Panc1 (cell line): ENCODE data around the gene PCYT2. TPM values are rescaled to one million over a fixed set of nuclear protein-coding genes. Genes with fewer than 3 reads are reported as not detected.

Source experiments
- ATAC-seq: fragments of 200-7000 bp; cut with Tn5 transposase; 2 replicates; pipeline ENCODE4 v1.9.1; 2020; ENCODE audit warnings: mild to moderate bottlenecking, moderate library complexity
- BruUV-seq: library from RNA; stranded (reverse); fragments of 400-500 nt; replicated peaks from 2 replicates; lab custom pipeline; 2021; lab: Mats Ljungman, UMichigan
- CTCF ChIA-PET: fragments of 300-600 bp; sonication (Branson Sonifier 250); formaldehyde crosslinking; loops from one replicate; lab custom pipeline; 2022; ENCODE audit warnings: antibody characterized with exemption; lab: Charles Lee
- POLR2A ChIA-PET: fragments of 300-600 bp; sonication (Branson Sonifier 250); formaldehyde crosslinking; loops from one replicate; lab custom pipeline; 2022; ENCODE audit warnings: antibody characterized with exemption; lab: Charles Lee
- DNase-seq: peaks from one replicate; pipeline ENCODE4 v3.0.0-alpha.2; 2010; ENCODE audit warnings: low read depth, low spot score
- H3K27ac ChIP-seq: 2 replicates; pipeline ENCODE4 v1.5.1; 2011; ENCODE audit warnings: mild to moderate bottlenecking, low read length, inconsistent platforms
- H3K27me3 ChIP-seq: fragments of 200-500 bp; sonication (Bioruptor generic); 2 replicates; pipeline ENCODE4 v1.6.0; 2014; ENCODE audit warnings: low read length, inconsistent platforms; ENCODE audit not compliant: control insufficient read depth, insufficient read depth
- H3K36me3 ChIP-seq: fragments of 200-500 bp; sonication (Bioruptor generic); 2 replicates; pipeline ENCODE4 v1.5.1; 2014; ENCODE audit warnings: inconsistent platforms, mild to moderate bottlenecking, low read length, moderate library complexity; ENCODE audit not compliant: control insufficient read depth, insufficient read depth
- H3K4me1 ChIP-seq: 2 replicates; pipeline ENCODE4 v1.5.1; 2011; ENCODE audit warnings: inconsistent platforms, mild to moderate bottlenecking, low read length, moderate library complexity; ENCODE audit not compliant: control insufficient read depth, insufficient read depth
- H3K4me3 ChIP-seq, 2 experiments: 2 replicates each; pipeline ENCODE4 v1.5.1; 2011 to 2012; ENCODE audit warnings: low read depth in 2 of 2, low read length in 2 of 2, mild to moderate bottlenecking in 2 of 2, inconsistent platforms in 1 of 2, moderate library complexity in 1 of 2
- H3K9me3 ChIP-seq: fragments of 200-500 bp; sonication (Bioruptor generic); 2 replicates; pipeline ENCODE4 v1.5.1; 2014; ENCODE audit warnings: low read depth, mild to moderate bottlenecking, inconsistent platforms, low read length, moderate library complexity; ENCODE audit not compliant: control insufficient read depth, insufficient read depth
- POLR2AphosphoS5 ChIP-seq: IDR thresholded peaks from 2 replicates; pipeline ENCODE4 v1.6.1; 2012; ENCODE audit warnings: mild to moderate bottlenecking, low read depth, low read length, moderate library complexity
- SIN3A ChIP-seq: IDR thresholded peaks from 2 replicates; pipeline ENCODE4 v1.6.1; 2012; ENCODE audit warnings: low read depth, mild to moderate bottlenecking, low read length, moderate library complexity, borderline replicate concordance; ENCODE audit not compliant: insufficient read depth
- TCF7L2 ChIP-seq: IDR thresholded peaks from 2 replicates; pipeline ENCODE4 v1.6.1; 2011; ENCODE audit warnings: mild to moderate bottlenecking, low read depth, low read length, inconsistent platforms
- in situ Hi-C: cut with HindIII; loops from 2 replicates; pipeline ENCODE4 v1.10.0; 2016; ENCODE audit warnings: low sequenced_read_pairs, low pct_unique_long_range_greater_than_20kb
- intact Hi-C: fragments of 100-400 bp; cut with micrococcal nuclease; formaldehyde crosslinking; loops from one replicate; pipeline ENCODE4 v1.10.0; 2022; ENCODE audit not compliant: unreplicated experiment
- total RNA-seq: library from RNA; stranded (reverse); gene quantifications from one replicate; pipeline ENCODE4 v1.2.1, GENCODE V29; 2021; ENCODE audit not compliant: unreplicated experiment
- TF ChIP-seq, protein P1 (sequence below): fragments of 450-650 bp; IDR thresholded peaks from 2 replicates; pipeline ENCODE4 v1.5.1; 2017; ENCODE audit warnings: mild to moderate bottlenecking
- TF ChIP-seq, protein P2 (sequence below), 2 experiments: IDR thresholded peaks; 2 replicates each; pipeline ENCODE4 v1.6.1; 2011 to 2012; ENCODE audit warnings: low read depth in 2 of 2, control low read depth in 1 of 2, low read length in 1 of 2, mild to moderate bottlenecking in 1 of 2, moderate library complexity in 1 of 2; ENCODE audit not compliant: insufficient read depth in 1 of 2

PCYT2 gene
- total RNA-seq, 1 experiment from 2014 or later, result 91.2 TPM

DNA sequence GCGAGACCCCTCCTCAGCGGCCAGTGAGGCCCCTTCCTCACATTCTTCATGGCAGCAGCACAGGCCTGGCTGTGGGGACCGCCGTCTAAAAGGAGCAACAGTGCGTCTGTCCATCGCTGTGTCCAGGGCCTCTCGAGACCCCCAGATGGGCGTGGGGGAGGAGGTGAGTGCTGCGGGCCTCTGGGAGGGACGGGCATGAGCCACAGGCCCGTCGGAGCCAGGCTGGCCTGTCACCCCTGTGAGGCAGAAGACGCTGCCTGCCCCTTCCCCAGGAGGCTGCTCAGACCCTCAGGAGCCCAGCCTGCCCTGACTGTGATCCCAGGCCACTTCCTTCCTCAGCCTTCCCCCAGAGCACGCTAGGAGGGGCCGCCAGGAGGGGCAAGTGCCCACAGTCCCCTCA lies 28.0 kb upstream of the PCYT2 start:
- DNase-seq, result no peak
- Histone ChIP-seq H3K27me3 (no peaks in the 10 kb centered on the region), H3K36me3 (peaks cover 3% of the 10 kb centered on the region; the same call in 1 of the 2 replicates), H3K4me3 (no peak overlapping the region), H3K27ac (no peak overlapping the region), H3K9me3 (no peaks in the 10 kb centered on the region), H3K4me1 (peaks cover 8% of the 10 kb centered on the region; the same call in 1 of the 2 replicates)
- no TSS peak for BruUV-seq
- POLR2A ChIA-PET, result interaction anchor here (0.6 kb wide), 1 partner anchor 387 kb away, joined by 3 read pairs; no protein-coding TSS in a partner anchor
- CTCF ChIA-PET, result no interaction called here
- intact Hi-C loops (no loop called here), in situ Hi-C loops (no loop called here)
- TF ChIP-seq, protein P1, sequence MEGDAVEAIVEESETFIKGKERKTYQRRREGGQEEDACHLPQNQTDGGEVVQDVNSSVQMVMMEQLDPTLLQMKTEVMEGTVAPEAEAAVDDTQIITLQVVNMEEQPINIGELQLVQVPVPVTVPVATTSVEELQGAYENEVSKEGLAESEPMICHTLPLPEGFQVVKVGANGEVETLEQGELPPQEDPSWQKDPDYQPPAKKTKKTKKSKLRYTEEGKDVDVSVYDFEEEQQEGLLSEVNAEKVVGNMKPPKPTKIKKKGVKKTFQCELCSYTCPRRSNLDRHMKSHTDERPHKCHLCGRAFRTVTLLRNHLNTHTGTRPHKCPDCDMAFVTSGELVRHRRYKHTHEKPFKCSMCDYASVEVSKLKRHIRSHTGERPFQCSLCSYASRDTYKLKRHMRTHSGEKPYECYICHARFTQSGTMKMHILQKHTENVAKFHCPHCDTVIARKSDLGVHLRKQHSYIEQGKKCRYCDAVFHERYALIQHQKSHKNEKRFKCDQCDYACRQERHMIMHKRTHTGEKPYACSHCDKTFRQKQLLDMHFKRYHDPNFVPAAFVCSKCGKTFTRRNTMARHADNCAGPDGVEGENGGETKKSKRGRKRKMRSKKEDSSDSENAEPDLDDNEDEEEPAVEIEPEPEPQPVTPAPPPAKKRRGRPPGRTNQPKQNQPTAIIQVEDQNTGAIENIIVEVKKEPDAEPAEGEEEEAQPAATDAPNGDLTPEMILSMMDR, result no peak
- TF ChIP-seq SIN3A (no peak), TCF7L2 (no peak), POLR2AphosphoS5 (no peak)
- TF ChIP-seq, protein P2, sequence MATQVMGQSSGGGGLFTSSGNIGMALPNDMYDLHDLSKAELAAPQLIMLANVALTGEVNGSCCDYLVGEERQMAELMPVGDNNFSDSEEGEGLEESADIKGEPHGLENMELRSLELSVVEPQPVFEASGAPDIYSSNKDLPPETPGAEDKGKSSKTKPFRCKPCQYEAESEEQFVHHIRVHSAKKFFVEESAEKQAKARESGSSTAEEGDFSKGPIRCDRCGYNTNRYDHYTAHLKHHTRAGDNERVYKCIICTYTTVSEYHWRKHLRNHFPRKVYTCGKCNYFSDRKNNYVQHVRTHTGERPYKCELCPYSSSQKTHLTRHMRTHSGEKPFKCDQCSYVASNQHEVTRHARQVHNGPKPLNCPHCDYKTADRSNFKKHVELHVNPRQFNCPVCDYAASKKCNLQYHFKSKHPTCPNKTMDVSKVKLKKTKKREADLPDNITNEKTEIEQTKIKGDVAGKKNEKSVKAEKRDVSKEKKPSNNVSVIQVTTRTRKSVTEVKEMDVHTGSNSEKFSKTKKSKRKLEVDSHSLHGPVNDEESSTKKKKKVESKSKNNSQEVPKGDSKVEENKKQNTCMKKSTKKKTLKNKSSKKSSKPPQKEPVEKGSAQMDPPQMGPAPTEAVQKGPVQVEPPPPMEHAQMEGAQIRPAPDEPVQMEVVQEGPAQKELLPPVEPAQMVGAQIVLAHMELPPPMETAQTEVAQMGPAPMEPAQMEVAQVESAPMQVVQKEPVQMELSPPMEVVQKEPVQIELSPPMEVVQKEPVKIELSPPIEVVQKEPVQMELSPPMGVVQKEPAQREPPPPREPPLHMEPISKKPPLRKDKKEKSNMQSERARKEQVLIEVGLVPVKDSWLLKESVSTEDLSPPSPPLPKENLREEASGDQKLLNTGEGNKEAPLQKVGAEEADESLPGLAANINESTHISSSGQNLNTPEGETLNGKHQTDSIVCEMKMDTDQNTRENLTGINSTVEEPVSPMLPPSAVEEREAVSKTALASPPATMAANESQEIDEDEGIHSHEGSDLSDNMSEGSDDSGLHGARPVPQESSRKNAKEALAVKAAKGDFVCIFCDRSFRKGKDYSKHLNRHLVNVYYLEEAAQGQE (IDR thresholded peaks at IDR 0.05; ENCODE audit: insufficient read depth in 1 of 2, low read depth in 2 of 2, low read length in 1 of 2), result no peak
- ATAC-seq, result no peak

DNA sequence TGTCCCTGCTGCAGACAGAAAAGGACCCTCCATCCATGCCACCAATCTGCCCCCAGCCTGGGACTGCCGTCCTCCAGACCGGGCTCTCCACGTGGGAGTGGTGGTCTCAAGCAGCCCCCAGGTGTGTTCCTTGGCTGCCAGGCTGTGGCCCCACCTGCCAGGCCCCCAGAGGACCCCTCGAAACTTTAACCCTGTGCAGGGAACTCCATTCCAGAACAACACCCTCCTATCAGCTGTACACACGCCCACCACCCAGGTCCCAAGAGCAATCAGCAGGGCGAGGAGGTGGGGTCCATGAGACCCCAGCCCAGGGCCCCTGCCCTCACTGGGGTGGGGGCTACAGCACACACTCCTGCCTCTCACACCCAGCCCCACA lies 24.5 kb upstream of the PCYT2 start:
- Histone ChIP-seq H3K36me3 (peaks cover 3% of the 10 kb centered on the region; the same call in 1 of the 2 replicates), H3K4me1 (peaks cover 22% of the 10 kb centered on the region), H3K27me3 (no peaks in the 10 kb centered on the region), H3K27ac (peak overlapping the region; percentile 5; the same call in 1 of the 2 replicates), H3K9me3 (no peaks in the 10 kb centered on the region), H3K4me3 (peak overlapping the region; percentile 66 to 92)
- no peak for ATAC-seq
- in situ Hi-C loops, result no loop called here
- no TSS peak for BruUV-seq
- intact Hi-C loops, result no loop called here
- POLR2A ChIA-PET, result interaction anchor here (0.6 to 1.1 kb wide), 3 partner anchors 19 to 232 kb away, joined by 3 to 5 read pairs (median 4); partner anchors contain the start of gene MRPL12
- CTCF ChIA-PET, result interaction anchor here (0.7 kb wide), 1 partner anchor 11 kb away, joined by 7 read pairs; no protein-coding TSS in a partner anchor
- TF ChIP-seq SIN3A, result no peak
- TF ChIP-seq POLR2AphosphoS5, result no peak
- no peak for TF ChIP-seq TCF7L2
- TF ChIP-seq, protein P1, result no peak
- TF ChIP-seq, protein P2 (IDR thresholded peaks at IDR 0.05; ENCODE audit: insufficient read depth in 1 of 2, low read depth in 2 of 2, low read length in 1 of 2), result no peak
- no peak for DNase-seq
